B cell (primary cell): ENCODE data around the gene AGPAT1. TPM values are rescaled to one million over a fixed set of nuclear protein-coding genes. Genes with fewer than 3 reads are reported as not detected.

Experiments used
- ATAC-seq: fragments of 200-7000 bp; cut with Tn5 transposase; one replicate; pipeline ENCODE4 v1.10.0; 2021; ENCODE audit warnings: low read depth, mild to moderate bottlenecking, moderate number of reproducible peaks, moderate library complexity
- CTCF ChIA-PET: fragments of 350-600 bp; sonication (Branson Sonifier 250); formaldehyde crosslinking; loops from one replicate; lab custom pipeline; 2021; ENCODE audit warnings: antibody characterized with exemption, inconsistent platforms; lab: Charles Lee
- POLR2A ChIA-PET: fragments of 350-600 bp; sonication (Branson Sonifier 250); formaldehyde crosslinking; loops from one replicate; lab custom pipeline; 2021; ENCODE audit warnings: antibody characterized with exemption; lab: Charles Lee
- DNase-seq: peaks from one replicate; pipeline ENCODE4 v3.0.0; 2013
- H2AFZ ChIP-seq: 2 replicates; pipeline ENCODE4 v1.6.1; 2012; ENCODE audit warnings: mild to moderate bottlenecking, low read depth, low read length; ENCODE audit not compliant: insufficient read depth, poor library complexity, severe bottlenecking
- H3K27ac ChIP-seq, 2 donors: 1 replicate in 1 of 2; 2 replicates in 1 of 2; pipeline ENCODE4 v1.5.1; 2012 to 2013; ENCODE audit warnings: low read length in 2 of 2, mild to moderate bottlenecking in 2 of 2, moderate library complexity in 1 of 2
- H3K27me3 ChIP-seq, 4 experiments: fragments of 200-600 bp in 1 of 4; sonication (generic) in 1 of 4; replicated peaks in 1 of 4; 1 replicate in 2 of 4; 2 replicates in 2 of 4; pipeline versions ENCODE4 v1.6.1 to v1.7.0; 2013 to 2016; ENCODE audit warnings: low read length in 3 of 4, mild to moderate bottlenecking in 2 of 4, mixed read lengths in 1 of 4, moderate library complexity in 1 of 4; ENCODE audit not compliant: insufficient read depth in 4 of 4, control insufficient read depth in 3 of 4; ENCODE audit errors: control extremely low read depth in 1 of 4
- H3K36me3 ChIP-seq, 2 experiments: replicated peaks in 1 of 2; 1 replicate in 1 of 2; 2 replicates in 1 of 2; pipeline versions ENCODE4 v1.6.1 to v1.7.1; 2013; ENCODE audit warnings: low read length in 1 of 2; ENCODE audit not compliant: insufficient read depth in 2 of 2, control insufficient read depth in 1 of 2; ENCODE audit errors: control extremely low read depth in 1 of 2, extremely low read depth in 1 of 2
- H3K4me1 ChIP-seq, 2 donors: fragments of 200-600 bp in 1 of 2; sonication (generic) in 1 of 2; 1 replicate in 1 of 2; 2 replicates in 1 of 2; pipeline versions ENCODE4 v1.5.1 to v1.6.1; 2013 to 2017; ENCODE audit warnings: low read length in 2 of 2; ENCODE audit not compliant: control insufficient read depth in 2 of 2, insufficient read depth in 2 of 2
- H3K4me2 ChIP-seq: replicated peaks from 2 replicates; pipeline ENCODE3; 2012; ENCODE audit warnings: mild to moderate bottlenecking, low read depth, low read length; ENCODE audit not compliant: poor library complexity, severe bottlenecking
- H3K4me3 ChIP-seq, 5 experiments: fragments of 200-600 bp in 1 of 5; sonication (generic) in 1 of 5; 1 replicate in 3 of 5; 2 replicates in 2 of 5; pipeline versions ENCODE4 v1.5.1 to v1.7.0; 2011 to 2016; ENCODE audit warnings: low read length in 4 of 5, mild to moderate bottlenecking in 4 of 5, low read depth in 2 of 5, control low read depth in 1 of 5, moderate library complexity in 1 of 5; ENCODE audit not compliant: insufficient read depth in 1 of 5; ENCODE audit errors: control extremely low read depth in 1 of 5, extremely low read depth in 1 of 5
- H3K79me2 ChIP-seq: fragments of 200-600 bp; sonication (generic); one replicate; pipeline ENCODE4 v1.6.0; 2016; ENCODE audit warnings: low read length; ENCODE audit not compliant: control insufficient read depth, insufficient read depth
- H3K9ac ChIP-seq: fragments of 200-600 bp; sonication (generic); 2 replicates; pipeline ENCODE4 v1.6.1; 2017; ENCODE audit warnings: mild to moderate bottlenecking, low read length, moderate library complexity
- H3K9me3 ChIP-seq, 3 donors: one replicate each; pipeline versions ENCODE4 v1.6.1 to v1.7.1; 2013; ENCODE audit warnings: low read length in 2 of 3; ENCODE audit not compliant: control insufficient read depth in 2 of 3, insufficient read depth in 1 of 3; ENCODE audit errors: control extremely low read depth in 1 of 3
- H4K20me1 ChIP-seq: 2 replicates; pipeline ENCODE4 v1.6.0; 2012; ENCODE audit warnings: mild to moderate bottlenecking, low read length; ENCODE audit not compliant: insufficient read depth, control insufficient read depth, poor library complexity, severe bottlenecking
- H3K27ac Mint-ChIP-seq: one replicate; pipeline ENCODE4 v1.8.0; 2021; ENCODE audit warnings: mixed read lengths
- H3K27me3 Mint-ChIP-seq: one replicate; pipeline ENCODE4 v1.8.0; 2021; ENCODE audit warnings: mixed read lengths
- H3K4me1 Mint-ChIP-seq: one replicate; pipeline ENCODE4 v1.8.0; 2021; ENCODE audit warnings: mixed read lengths
- H3K4me3 Mint-ChIP-seq: one replicate; pipeline ENCODE4 v1.8.0; 2021; ENCODE audit warnings: mixed read lengths
- H3K9me3 Mint-ChIP-seq: one replicate; pipeline ENCODE4 v1.8.0; 2022; ENCODE audit warnings: mixed read lengths; ENCODE audit not compliant: insufficient read depth
- EZH2 ChIP-seq: IDR thresholded peaks from 2 replicates; pipeline ENCODE4 v1.6.1; 2012; ENCODE audit warnings: borderline replicate concordance, low read depth, mild to moderate bottlenecking, moderate library complexity, low read length; ENCODE audit not compliant: insufficient read depth, poor library complexity, severe bottlenecking
- WGBS: methylation state at CpG from one replicate; pipeline ENCODE4 v1.1.5; 2013; ENCODE audit warnings: missing lambda C conversion rate; ENCODE audit not compliant: insufficient coverage; 5-methylcytosine and 5-hydroxymethylcytosine counted together
- intact Hi-C: fragments of 100-400 bp; cut with micrococcal nuclease; formaldehyde crosslinking; loops from one replicate; pipeline ENCODE4 v1.10.0; 2022
- polyA plus RNA-seq: library from polyadenylated mRNA; depleted of rRNA; stranded (reverse); fragments of >200 nt; gene quantifications from 2 replicates; pipeline ENCODE4 v1.2.3, GENCODE V29; 2012
- total RNA-seq, 2 donors: library from RNA; stranded (reverse); fragments of 120-200 nt in 1 of 2; gene quantifications; 1 replicate in 1 of 2; 2 replicates in 1 of 2; pipeline versions ENCODE4 v1.2.3 to v1.2.4, GENCODE V29; 2013 to 2022
- TF ChIP-seq, protein P1 (sequence below): fragments of 200-600 bp; IDR thresholded peaks from one replicate; pipeline ENCODE4 v1.8.0; 2022; ENCODE audit warnings: antibody characterized with exemption, mild to moderate bottlenecking

Gene AGPAT1
- total and polyA plus RNA-seq, 2 donors (not counting 1 experiment from before 2014, with no cell fraction given) = 29.8 to 37.1 TPM

DNA sequence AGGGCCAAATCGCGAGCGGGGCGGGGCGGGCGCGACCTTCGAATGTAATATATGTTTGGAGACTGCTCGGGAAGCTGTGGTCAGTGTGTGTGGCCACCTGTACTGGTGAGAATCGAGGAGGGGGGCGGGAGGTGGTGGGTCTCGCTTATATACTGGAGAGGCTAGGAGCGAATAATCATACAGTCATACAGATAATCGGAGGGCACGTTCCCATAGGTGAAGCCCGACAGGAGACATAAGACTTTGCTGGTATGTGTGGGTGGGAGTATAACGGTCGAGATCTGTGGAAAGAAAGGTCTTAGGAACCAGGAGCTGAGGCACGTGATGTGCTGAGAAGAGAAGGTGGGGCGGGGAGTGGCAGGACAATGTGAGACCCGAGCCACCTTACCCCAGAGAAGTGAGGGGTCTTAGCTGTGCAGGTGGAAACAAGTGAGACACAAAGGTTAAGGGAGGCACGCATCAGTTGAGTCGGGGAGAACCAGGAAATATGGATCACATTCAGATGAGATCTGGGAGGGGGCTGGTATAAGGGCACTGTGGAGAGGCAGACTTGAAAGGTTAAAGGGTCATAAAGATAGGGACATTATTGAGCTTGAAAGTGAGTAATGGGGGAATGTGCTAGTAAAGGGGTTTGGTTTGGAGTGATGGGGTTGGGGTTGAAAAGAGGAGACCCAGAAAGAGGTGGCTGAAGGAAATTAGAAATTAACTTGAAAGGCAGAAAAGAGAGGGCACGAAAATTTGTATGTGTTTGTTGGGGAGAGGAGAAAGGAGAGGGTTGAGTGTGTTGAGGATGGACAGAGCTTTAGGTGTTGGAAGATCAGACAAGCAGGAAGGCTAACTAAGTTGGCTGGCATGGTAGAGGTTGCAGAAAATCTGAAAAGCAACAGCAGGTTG is 2.9 kb upstream of the AGPAT1 start:
- peaks cover 36% of the 10 kb centered on the region for H3K79me2 ChIP-seq
- CTCF ChIA-PET = interaction anchor here (0.6 to 1.2 kb wide), 8 partner anchors 14 to 806 kb away, joined by 3 to 7 read pairs (median 4); partner anchors contain the start of genes GPSM3 and LY6G5C
- Mint-ChIP-seq H3K4me3 (peak overlapping the region; percentile 97), H3K27me3 (no peaks in the 10 kb centered on the region), H3K9me3 (no peaks in the 10 kb centered on the region), H3K27ac (peak overlapping the region; percentile 99), H3K4me1 (peaks cover 63% of the 10 kb centered on the region)
- peaks cover 34 to 40% of the 10 kb centered on the region in 2 donors for H3K4me1 ChIP-seq
- no peak for TF ChIP-seq EZH2
- TF ChIP-seq, protein P1, sequence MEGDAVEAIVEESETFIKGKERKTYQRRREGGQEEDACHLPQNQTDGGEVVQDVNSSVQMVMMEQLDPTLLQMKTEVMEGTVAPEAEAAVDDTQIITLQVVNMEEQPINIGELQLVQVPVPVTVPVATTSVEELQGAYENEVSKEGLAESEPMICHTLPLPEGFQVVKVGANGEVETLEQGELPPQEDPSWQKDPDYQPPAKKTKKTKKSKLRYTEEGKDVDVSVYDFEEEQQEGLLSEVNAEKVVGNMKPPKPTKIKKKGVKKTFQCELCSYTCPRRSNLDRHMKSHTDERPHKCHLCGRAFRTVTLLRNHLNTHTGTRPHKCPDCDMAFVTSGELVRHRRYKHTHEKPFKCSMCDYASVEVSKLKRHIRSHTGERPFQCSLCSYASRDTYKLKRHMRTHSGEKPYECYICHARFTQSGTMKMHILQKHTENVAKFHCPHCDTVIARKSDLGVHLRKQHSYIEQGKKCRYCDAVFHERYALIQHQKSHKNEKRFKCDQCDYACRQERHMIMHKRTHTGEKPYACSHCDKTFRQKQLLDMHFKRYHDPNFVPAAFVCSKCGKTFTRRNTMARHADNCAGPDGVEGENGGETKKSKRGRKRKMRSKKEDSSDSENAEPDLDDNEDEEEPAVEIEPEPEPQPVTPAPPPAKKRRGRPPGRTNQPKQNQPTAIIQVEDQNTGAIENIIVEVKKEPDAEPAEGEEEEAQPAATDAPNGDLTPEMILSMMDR = no peak
- 4% methylated on average over 21 of the region's 24 CpGs for WGBS
- peak overlapping the region; percentile 57 to 98 for H3K27ac ChIP-seq
- peak overlapping the region; percentile 74 for H2AFZ ChIP-seq
- no peaks in the 10 kb centered on the region for H3K9me3 ChIP-seq
- no peaks in the 10 kb centered on the region for H4K20me1 ChIP-seq
- ATAC-seq (no peak), DNase-seq (no peak)
- intact Hi-C loops = loop anchor here (1.0 to 5.0 kb wide), 9 partner anchors 17 to 1394 kb away; partner anchors contain the start of genes ATF6B, CSNK2B, HSD17B8 and LY6G5B
- H3K9ac ChIP-seq = peak overlapping the region; percentile 81
- H3K36me3 ChIP-seq = peaks cover 0 to 35% of the 10 kb centered on the region in 2 experiments
- peak overlapping the region; percentile 68 to 92 (median 75) for H3K4me3 ChIP-seq
- POLR2A ChIA-PET = interaction anchor here (0.6 to 3.0 kb wide), 6 partner anchors 10 to 77 kb away, joined by 3 to 25 read pairs (median 6); partner anchors contain the start of genes GPSM3 and PBX2
- peak overlapping the region; percentile 93 for H3K4me2 ChIP-seq
- H3K27me3 ChIP-seq = no peaks in the 10 kb centered on the region
